Stimulated activated naive B cell treated with anti-CD40 and anti-IgM and Interleukin-4, amounts not matched to agents 10 μg/mL and 1 μg/mL and 100 μg/mL, for 72 hours (primary cell): ENCODE data around the gene RRP15.
"Not testable (repeated sequence)": the region's sequence is repeated elsewhere in the genome, so short reads cannot be mapped to it uniquely, and the experiment has no call there.

Experiments
- ATAC-seq, 2 donors: fragments of 150-1000 bp; cut with Tn5 transposase; replicated peaks; 2 replicates each; pipeline ENCODE4 v1.10.0; 2021; ENCODE audit warnings: moderate library complexity in 1 of 2
- DNase-seq: peaks from one replicate; pipeline ENCODE4 v3.0.0; 2021
- H3K27ac Mint-ChIP-seq: one replicate; pipeline ENCODE4 v1.8.0; 2022; ENCODE audit warnings: mild to moderate bottlenecking, mixed read lengths
- H3K27me3 Mint-ChIP-seq, 2 donors: one replicate each; pipeline ENCODE4 v1.8.0; 2022; ENCODE audit warnings: mixed read lengths in 2 of 2
- H3K36me3 Mint-ChIP-seq, 2 donors: one replicate each; pipeline ENCODE4 v1.8.0; 2022; ENCODE audit warnings: mixed read lengths in 2 of 2, mild to moderate bottlenecking in 1 of 2
- H3K4me1 Mint-ChIP-seq, 2 donors: one replicate each; pipeline ENCODE4 v1.8.0; 2022; ENCODE audit warnings: mixed read lengths in 2 of 2, mild to moderate bottlenecking in 1 of 2
- H3K4me3 Mint-ChIP-seq, 2 donors: one replicate each; pipeline ENCODE4 v1.8.0; 2022; ENCODE audit warnings: mild to moderate bottlenecking in 2 of 2, mixed read lengths in 2 of 2, moderate library complexity in 1 of 2
- H3K9me3 Mint-ChIP-seq, 2 donors: one replicate each; pipeline ENCODE4 v1.8.0; 2022; ENCODE audit warnings: mixed read lengths in 2 of 2, mild to moderate bottlenecking in 1 of 2

The RRP15 gene

GRCh38 chr1:218304281-218305039 lies 19.4 kb downstream of the RRP15 start:
- DNase-seq: no peak
- peaks cover 19 to 26% of the 10 kb centered on the region in 2 donors for H3K36me3 Mint-ChIP-seq
- H3K4me1 Mint-ChIP-seq: no peaks in the 10 kb centered on the region
- no peak for ATAC-seq
- no peaks in the 10 kb centered on the region for H3K27me3 Mint-ChIP-seq
- no peaks in the 10 kb centered on the region for H3K9me3 Mint-ChIP-seq
- no peak overlapping the region for H3K27ac Mint-ChIP-seq
- no peak overlapping the region for H3K4me3 Mint-ChIP-seq

DNA sequence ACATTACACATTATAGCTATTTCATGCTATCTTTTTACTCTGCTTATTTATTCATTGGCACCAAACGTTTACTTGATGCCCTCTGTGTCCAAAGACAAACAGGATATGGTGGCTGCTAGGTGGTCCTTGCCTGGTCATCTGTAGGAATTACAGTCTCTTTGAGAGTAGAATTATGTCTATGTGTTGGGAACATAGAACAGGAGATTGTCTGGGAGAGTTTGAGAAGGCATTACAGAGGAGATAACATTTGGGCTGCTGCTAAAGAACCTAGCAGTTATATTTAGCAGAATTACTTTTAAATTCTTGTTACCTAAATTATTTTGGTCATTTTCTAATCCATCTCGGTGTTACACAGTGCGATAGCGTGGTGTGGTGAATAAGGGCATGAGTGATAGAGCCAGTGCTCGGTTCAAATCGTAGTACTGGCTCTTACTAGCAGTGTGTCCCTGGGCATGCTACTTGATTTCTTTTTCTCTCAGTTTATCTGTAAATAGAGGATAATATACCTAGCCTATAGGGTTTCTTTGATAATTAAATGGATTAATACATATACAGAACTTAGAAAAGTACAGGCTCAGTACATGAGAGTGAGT lies 20.5 kb downstream of the RRP15 start:
- no peaks in the 10 kb centered on the region for H3K4me1 Mint-ChIP-seq
- peaks cover 19 to 28% of the 10 kb centered on the region in 2 donors for H3K36me3 Mint-ChIP-seq
- no peak for ATAC-seq

GRCh38 chr1:218312509-218312908 lies 27.4 kb downstream of the RRP15 start:
- H3K27me3 Mint-ChIP-seq: no peaks in the 10 kb centered on the region
- peaks cover 8 to 11% of the 10 kb centered on the region in 2 donors for H3K4me1 Mint-ChIP-seq
- H3K27ac Mint-ChIP-seq: peak overlapping the region; percentile 44
- peak in 1 of 2 donors; percentile 34 for ATAC-seq
- no peak overlapping the region for H3K4me3 Mint-ChIP-seq
- no peak for DNase-seq
- H3K9me3 Mint-ChIP-seq: no peaks in the 10 kb centered on the region
- H3K36me3 Mint-ChIP-seq: peaks cover 31 to 38% of the 10 kb centered on the region in 2 donors

More for the DNA sequence above, 20.5 kb downstream of the RRP15 start:
- Mint-ChIP-seq H3K4me3 (no peak overlapping the region), H3K9me3 (no peaks in the 10 kb centered on the region), H3K27ac (no peak overlapping the region), H3K27me3 (no peaks in the 10 kb centered on the region)
- no peak for DNase-seq

GRCh38 chr1:218314316-218314715 lies 29.2 kb downstream of the RRP15 start:
- H3K27ac Mint-ChIP-seq: no peak overlapping the region
- DNase-seq (no peak), ATAC-seq (no peak)
- H3K4me3 Mint-ChIP-seq: no peak overlapping the region
- no peaks in the 10 kb centered on the region for H3K9me3 Mint-ChIP-seq
- H3K27me3 Mint-ChIP-seq: no peaks in the 10 kb centered on the region
- peaks cover 8 to 11% of the 10 kb centered on the region in 2 donors for H3K4me1 Mint-ChIP-seq
- peaks cover 31 to 35% of the 10 kb centered on the region in 2 donors for H3K36me3 Mint-ChIP-seq

- H3K4me1 Mint-ChIP-seq: peaks cover 8 to 11% of the 10 kb centered on the region in 2 donors
These were observed 30.5 kb downstream of the RRP15 start for GRCh38 chr1:218315638-218316037.

DNA sequence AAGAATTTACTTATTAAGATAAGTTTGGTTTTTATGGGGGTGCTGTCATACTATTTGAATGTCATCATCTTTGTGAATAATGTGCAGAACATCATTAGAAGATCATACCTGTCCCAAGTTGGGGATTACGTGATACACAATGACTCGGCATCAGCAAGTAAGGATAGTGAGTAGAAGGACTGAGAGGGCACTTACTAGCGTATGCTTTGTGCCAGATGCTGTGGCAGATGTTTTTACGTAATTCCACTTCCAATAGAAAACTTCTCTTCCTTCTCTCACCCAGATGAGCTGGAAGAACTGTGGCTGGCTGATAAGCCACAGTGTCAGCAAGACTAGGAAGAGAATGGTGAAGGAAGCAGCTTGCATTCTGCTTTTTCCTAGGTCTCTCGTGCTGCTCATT lies 32.0 kb downstream of the RRP15 start:
- Mint-ChIP-seq H3K27me3 (no peaks in the 10 kb centered on the region), H3K36me3 (peaks cover 27 to 29% of the 10 kb centered on the region in 2 donors), H3K27ac (no peak overlapping the region), H3K4me3 (no peak overlapping the region), H3K4me1 (peaks cover 5% of the 10 kb centered on the region in 2 donors), H3K9me3 (no peaks in the 10 kb centered on the region)
- no peak for ATAC-seq
- DNase-seq: no peak

More at GRCh38 chr1:218315638-218316037, 30.5 kb downstream of the RRP15 start:
- Mint-ChIP-seq H3K9me3 (no peaks in the 10 kb centered on the region), H3K4me3 (no peak overlapping the region), H3K27ac (no peak overlapping the region), H3K27me3 (no peaks in the 10 kb centered on the region), H3K36me3 (peaks cover 36 to 39% of the 10 kb centered on the region in 2 donors)
- no peak for DNase-seq
- ATAC-seq: no peak

DNA sequence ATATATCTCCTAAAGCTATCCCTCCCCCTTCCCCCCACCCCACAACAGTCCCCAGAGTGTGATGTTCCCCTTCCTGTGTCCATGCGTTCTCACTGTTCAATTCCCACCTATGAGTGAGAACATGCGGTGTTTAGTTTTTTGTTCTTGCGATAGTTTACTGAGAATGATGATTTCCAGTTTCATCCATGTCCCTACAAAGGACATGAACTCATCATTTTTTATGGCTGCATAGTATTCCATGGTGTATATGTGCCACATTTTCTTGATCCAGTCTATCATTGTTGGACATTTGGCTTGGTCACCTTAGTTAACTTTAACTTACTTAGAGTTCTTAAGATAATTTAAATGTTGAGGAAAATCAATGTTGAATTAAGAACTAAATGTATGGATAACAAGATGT lies 35.1 kb downstream of the RRP15 start:
- not testable (repeated sequence) for H3K4me3 Mint-ChIP-seq, H3K4me1 Mint-ChIP-seq, H3K27me3 Mint-ChIP-seq, H3K9me3 Mint-ChIP-seq, DNase-seq, ATAC-seq, H3K27ac Mint-ChIP-seq
- peaks cover 29 to 35% of the 10 kb centered on the region in 2 donors for H3K36me3 Mint-ChIP-seq

DNA sequence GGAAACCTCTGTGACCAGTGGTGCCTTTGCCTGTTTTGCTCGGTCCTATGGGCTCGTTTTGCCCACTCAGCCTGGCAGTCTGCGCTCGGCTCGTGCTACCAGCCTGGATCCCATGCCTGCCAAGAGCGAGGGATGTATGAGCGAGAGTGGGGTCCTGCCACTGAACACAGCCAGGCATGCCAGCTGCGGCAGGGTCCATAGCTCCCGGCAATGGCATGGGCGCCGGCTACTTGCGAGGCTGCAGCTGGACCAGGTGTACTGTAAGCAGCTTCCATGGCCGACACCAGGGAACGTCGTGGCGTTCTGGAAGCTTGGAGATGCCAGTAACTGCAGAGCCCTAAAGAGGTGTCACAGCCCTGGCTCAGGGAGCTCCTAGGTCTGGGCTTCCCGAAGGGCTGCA lies 37.7 kb downstream of the RRP15 start:
- Mint-ChIP-seq H3K27ac (no peak overlapping the region), H3K4me3 (no peak overlapping the region), H3K4me1 (no peaks in the 10 kb centered on the region), H3K36me3 (peaks cover 33 to 37% of the 10 kb centered on the region in 2 donors), H3K9me3 (no peaks in the 10 kb centered on the region), H3K27me3 (no peaks in the 10 kb centered on the region)
- DNase-seq (no peak), ATAC-seq (no peak)

- DNase-seq (no peak), ATAC-seq (no peak)
- Mint-ChIP-seq H3K4me1 (peaks cover 0 to 2% of the 10 kb centered on the region in 2 donors), H3K27me3 (no peaks in the 10 kb centered on the region), H3K9me3 (no peaks in the 10 kb centered on the region), H3K4me3 (no peak overlapping the region), H3K36me3 (peaks cover 37 to 46% of the 10 kb centered on the region in 2 donors), H3K27ac (peak overlapping the region; percentile 42)
These were observed 38.6 kb downstream of the RRP15 start for GRCh38 chr1:218323568-218324225.

DNA sequence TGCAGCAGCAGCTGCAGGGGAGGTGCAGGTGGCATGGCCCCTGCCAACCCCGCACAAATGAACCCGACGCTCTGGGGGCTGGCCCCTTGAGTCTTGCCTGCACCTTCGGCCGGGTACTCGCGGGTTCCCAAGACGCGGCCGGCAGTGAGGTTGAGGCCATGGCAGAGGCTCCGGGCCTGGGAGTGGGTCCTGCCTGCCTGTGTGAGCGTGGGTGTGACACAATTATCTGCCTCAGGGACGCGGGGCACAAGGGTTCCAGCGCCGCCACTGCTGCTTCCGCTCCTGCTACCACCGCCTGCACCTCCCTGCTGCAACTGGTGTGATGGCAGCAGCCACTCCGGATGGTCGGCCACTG lies 39.1 kb downstream of the RRP15 start:
- Mint-ChIP-seq H3K9me3 (no peaks in the 10 kb centered on the region), H3K36me3 (peaks cover 32 to 41% of the 10 kb centered on the region in 2 donors), H3K4me3 (no peak overlapping the region), H3K4me1 (peaks cover 0 to 2% of the 10 kb centered on the region in 2 donors), H3K27ac (no peak overlapping the region), H3K27me3 (no peaks in the 10 kb centered on the region)
- DNase-seq (no peak), ATAC-seq (no peak)

- Mint-ChIP-seq H3K4me1 (peaks cover 0 to 2% of the 10 kb centered on the region in 2 donors), H3K9me3 (no peaks in the 10 kb centered on the region), H3K27ac (no peak overlapping the region), H3K4me3 (no peak overlapping the region), H3K27me3 (no peaks in the 10 kb centered on the region), H3K36me3 (peaks cover 25 to 38% of the 10 kb centered on the region in 2 donors)
- ATAC-seq (no peak), DNase-seq (no peak)
These were observed 43.7 kb downstream of the RRP15 start for GRCh38 chr1:218328769-218329168.

DNA sequence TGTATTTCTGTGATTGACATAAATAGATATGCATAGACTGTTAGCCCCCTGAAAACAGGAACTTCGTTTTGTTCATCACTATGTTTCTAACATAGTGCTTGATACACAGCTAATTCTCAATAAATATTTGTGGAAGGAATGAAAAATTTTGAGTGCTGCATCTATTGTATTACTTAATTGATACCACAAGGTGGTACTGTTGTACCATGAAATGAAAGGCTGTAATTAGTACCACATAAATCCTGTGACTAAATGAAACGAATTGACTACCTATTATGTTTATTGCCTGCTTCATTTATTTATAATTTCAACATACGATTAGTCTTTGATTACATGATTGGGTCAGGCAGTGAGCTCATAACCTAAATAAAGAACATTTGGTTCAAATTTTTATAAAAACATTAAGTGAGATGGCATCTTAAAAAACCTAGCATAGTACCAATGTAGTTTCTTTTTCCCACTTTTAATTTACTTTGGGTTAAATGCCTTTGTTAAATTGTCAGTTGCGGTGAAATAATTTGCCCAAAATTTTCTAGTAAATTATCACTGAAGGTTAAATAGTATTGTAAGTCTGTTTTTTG lies 45.0 kb downstream of the RRP15 start:
- Mint-ChIP-seq H3K27me3 (no peaks in the 10 kb centered on the region), H3K4me1 (peaks cover 0 to 2% of the 10 kb centered on the region in 2 donors), H3K27ac (no peak overlapping the region), H3K9me3 (no peaks in the 10 kb centered on the region), H3K36me3 (peaks cover 18 to 26% of the 10 kb centered on the region in 2 donors), H3K4me3 (no peak overlapping the region)
- ATAC-seq: peak; percentile 47 to 49
- no peak for DNase-seq

GRCh38 chr1:218332416-218332815 lies 47.3 kb downstream of the RRP15 start:
- Mint-ChIP-seq H3K27me3 (no peaks in the 10 kb centered on the region), H3K36me3 (peaks cover 11 to 24% of the 10 kb centered on the region in 2 donors), H3K27ac (no peak overlapping the region), H3K4me1 (peaks cover 0 to 2% of the 10 kb centered on the region in 2 donors), H3K9me3 (no peaks in the 10 kb centered on the region), H3K4me3 (no peak overlapping the region)
- no peak for DNase-seq
- no peak for ATAC-seq

DNA sequence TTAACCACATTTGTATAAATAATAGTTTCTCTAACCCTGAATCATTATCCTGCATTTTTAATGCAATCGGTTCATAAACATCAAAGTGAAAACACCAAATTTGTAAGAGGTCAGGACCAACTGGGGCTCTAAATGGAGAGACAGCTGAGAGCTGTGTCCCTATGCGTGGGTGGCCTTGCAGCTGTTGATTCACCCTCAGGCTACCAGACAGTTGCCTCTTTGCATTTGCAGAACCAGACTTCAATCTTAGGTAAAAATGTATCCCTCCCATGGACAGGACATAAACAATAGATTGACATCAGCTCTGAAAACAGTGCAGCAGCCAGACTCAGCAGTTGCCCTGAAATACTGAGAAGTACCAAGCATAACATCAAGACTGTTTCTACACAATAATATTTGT lies 51.2 kb downstream of the RRP15 start:
- Mint-ChIP-seq H3K4me3 (no peak overlapping the region), H3K27me3 (no peaks in the 10 kb centered on the region), H3K27ac (no peak overlapping the region), H3K4me1 (no peaks in the 10 kb centered on the region), H3K9me3 (no peaks in the 10 kb centered on the region), H3K36me3 (peaks cover 10 to 20% of the 10 kb centered on the region in 2 donors)
- no peak for ATAC-seq
- DNase-seq: no peak
